Measurements from ENCODE around the gene CAPN13. TPM values are rescaled to one million over a fixed set of nuclear protein-coding genes. Genes with fewer than 3 reads are reported as not detected.
A peak's percentile ranks its signal among the peaks of the same experiment; 100 is the strongest.

The CAPN13 gene
- total and polyA plus RNA-seq, 7 donors = 0.06 to 0.14 TPM; not detected in 5

DNA sequence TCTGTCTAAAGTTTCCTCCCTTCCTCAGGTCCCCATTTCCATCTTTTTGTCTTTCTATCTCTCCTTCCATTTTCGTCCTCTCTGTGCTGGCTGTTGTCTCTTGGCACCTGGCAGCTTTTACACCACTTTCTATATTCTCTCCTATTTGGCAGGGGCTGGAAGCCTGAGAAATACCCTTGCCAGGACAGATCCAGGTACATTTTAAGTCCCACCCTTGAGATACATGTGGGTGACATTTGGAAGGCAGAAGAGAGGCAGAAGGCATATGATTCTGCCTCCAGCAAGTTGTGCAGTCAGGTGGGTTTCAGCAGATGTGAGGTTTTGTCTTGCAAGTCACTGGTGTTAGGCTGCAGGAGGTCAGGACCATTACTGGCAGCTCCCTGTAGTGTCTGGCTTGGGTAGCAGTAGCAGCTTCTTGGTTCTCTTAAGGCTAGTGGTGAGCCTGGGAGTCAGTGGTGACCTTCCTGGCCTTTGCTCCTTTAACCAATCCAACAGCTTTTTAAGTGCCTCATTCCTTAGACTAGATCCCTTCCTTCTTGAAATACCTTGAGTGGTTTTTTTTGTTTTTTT, 90.1 kb downstream of the CAPN13 start:
- TF ChIP-seq, protein P1, sequence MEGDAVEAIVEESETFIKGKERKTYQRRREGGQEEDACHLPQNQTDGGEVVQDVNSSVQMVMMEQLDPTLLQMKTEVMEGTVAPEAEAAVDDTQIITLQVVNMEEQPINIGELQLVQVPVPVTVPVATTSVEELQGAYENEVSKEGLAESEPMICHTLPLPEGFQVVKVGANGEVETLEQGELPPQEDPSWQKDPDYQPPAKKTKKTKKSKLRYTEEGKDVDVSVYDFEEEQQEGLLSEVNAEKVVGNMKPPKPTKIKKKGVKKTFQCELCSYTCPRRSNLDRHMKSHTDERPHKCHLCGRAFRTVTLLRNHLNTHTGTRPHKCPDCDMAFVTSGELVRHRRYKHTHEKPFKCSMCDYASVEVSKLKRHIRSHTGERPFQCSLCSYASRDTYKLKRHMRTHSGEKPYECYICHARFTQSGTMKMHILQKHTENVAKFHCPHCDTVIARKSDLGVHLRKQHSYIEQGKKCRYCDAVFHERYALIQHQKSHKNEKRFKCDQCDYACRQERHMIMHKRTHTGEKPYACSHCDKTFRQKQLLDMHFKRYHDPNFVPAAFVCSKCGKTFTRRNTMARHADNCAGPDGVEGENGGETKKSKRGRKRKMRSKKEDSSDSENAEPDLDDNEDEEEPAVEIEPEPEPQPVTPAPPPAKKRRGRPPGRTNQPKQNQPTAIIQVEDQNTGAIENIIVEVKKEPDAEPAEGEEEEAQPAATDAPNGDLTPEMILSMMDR (IDR thresholded peaks at IDR 0.05) = no peak
- DNase-seq (no peak), ATAC-seq (no peak)
- H3K27ac ChIP-seq = no peak overlapping the region
- H3K4me1 ChIP-seq = no peaks in the 10 kb centered on the region
- H3K4me3 ChIP-seq = no peak overlapping the region
- intact Hi-C loops (cut with DNase I) = loop anchor here (5.0 to 10.0 kb wide), 4 partner anchors 148 to 805 kb away; no protein-coding TSS in a partner anchor
- no peaks in the 10 kb centered on the region for H3K36me3 ChIP-seq (ENCODE audit: insufficient read depth in 1 of 2, low read depth in 1 of 2)
- H3K9me3 ChIP-seq = no peaks in the 10 kb centered on the region
- no peaks in the 10 kb centered on the region for H3K27me3 ChIP-seq (ENCODE audit: insufficient read depth in 3 of 3, low read length in 2 of 3)
- WGBS, 3 donors = 64 to 79% (median 77%) methylated on average over 1 of the region's 1 CpG

DNA sequence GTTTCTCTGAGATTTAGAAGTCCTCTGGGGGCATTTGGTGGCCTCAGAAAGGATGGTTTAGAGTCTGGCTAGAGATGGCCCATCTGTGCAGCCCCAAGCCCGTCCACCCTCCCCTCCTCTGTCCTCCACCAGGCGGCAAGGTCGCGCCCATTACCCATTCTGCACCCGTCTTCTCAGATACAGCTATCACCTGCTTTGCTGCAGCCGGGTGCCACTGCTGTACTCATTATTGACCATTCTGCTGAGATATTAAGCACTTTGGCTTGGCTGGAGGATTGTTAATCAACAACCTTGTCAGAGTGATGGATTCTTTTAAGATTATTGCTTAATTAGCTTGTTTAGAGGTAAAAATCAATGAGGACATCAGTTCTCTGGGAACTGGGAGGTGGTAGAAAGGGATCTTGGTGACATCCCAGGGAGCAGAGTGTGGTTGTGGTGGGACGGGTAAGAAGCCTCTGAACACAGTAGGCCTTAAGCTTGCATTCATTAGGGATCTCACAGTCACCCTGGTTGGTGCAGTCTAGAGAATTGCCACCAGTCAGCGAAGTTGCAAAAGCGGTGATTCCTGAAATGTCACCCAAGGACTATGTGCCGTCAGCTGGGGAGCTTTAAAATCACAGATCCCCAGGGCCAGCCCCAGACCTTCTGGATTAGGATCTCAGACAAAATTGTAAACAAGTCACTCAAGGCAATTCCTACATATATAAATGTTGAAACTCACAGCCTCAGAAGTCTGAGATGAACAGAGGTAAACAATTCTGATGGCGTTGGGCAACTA, 90.9 kb downstream of the CAPN13 start:
- no peak overlapping the region for H3K27ac ChIP-seq
- no peak overlapping the region for H3K4me3 ChIP-seq
- H3K27me3 ChIP-seq (ENCODE audit: insufficient read depth in 3 of 3, low read length in 2 of 3) = no peaks in the 10 kb centered on the region
- ATAC-seq = no peak
- WGBS, 3 donors = 68 to 72% (median 70%) methylated on average over 11 of the region's 11 CpGs
- H3K9me3 ChIP-seq = no peaks in the 10 kb centered on the region
- no peak for DNase-seq
- no peaks in the 10 kb centered on the region for H3K4me1 ChIP-seq
- TF ChIP-seq, protein P1 (IDR thresholded peaks at IDR 0.05) = no peak
- intact Hi-C loops (cut with DNase I) = loop anchor here (5.0 to 10.0 kb wide), 4 partner anchors 148 to 806 kb away; no protein-coding TSS in a partner anchor
- H3K36me3 ChIP-seq (ENCODE audit: insufficient read depth in 1 of 2, low read depth in 1 of 2) = no peaks in the 10 kb centered on the region

DNA sequence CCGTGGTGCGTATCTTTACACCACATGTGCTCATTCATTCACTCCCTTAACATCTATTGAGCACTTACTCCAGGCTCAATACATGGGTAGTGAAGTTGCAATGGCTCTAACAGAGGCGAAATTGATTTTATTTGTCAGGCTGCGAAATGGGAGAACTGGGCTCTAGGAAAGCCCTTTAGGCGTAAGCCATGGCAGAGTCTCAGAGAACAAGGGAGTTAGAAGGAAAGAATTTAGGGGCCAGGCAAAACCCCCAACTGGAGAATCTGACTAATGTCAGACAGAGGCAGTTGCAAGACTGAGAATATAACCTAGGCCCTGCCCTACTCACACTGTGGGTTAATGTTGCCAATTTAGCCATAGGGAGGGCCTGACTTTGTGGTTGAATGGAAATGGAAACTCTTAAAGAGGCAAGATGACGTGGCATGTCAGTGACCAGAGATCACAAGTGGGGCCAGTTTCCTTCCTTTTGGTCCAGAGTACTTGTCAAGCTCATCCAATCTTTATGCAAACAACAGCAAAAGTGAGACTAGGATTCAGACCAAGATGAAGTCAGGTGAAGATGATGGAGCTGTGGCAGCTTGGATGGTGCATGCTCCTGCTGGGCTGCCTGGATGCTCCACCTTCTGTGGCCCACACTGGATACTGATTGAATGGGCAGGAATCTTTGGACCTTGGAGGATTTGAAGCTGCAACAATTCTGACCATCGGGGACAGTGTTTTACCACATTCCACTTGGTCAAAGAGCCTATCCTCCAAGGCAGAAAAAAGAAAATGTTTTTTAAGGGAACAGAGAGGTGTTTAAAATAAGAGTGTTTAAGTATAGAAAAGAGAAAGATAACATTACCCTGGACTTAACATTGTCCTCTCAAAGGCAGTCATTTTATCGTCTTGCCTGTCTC, 92.2 kb downstream of the CAPN13 start:
- Histone ChIP-seq H3K9me3 (no peaks in the 10 kb centered on the region), H3K36me3 (ENCODE audit: insufficient read depth in 1 of 2, low read depth in 1 of 2) (no peaks in the 10 kb centered on the region), H3K4me3 (no peak overlapping the region), H3K4me1 (no peaks in the 10 kb centered on the region), H3K27me3 (ENCODE audit: insufficient read depth in 3 of 3, low read length in 2 of 3) (no peaks in the 10 kb centered on the region), H3K27ac (no peak overlapping the region)
- 79 to 85% (median 81%) methylated on average over 8 of the region's 8 CpGs for WGBS, 3 donors
- TF ChIP-seq, protein P1 (IDR thresholded peaks at IDR 0.05) = no peak
- intact Hi-C loops (cut with DNase I) = loop anchor here (1.0 to 10.0 kb wide), 8 partner anchors 147 to 812 kb away; no protein-coding TSS in a partner anchor
- DNase-seq = no peak
- ATAC-seq = no peak

DNA sequence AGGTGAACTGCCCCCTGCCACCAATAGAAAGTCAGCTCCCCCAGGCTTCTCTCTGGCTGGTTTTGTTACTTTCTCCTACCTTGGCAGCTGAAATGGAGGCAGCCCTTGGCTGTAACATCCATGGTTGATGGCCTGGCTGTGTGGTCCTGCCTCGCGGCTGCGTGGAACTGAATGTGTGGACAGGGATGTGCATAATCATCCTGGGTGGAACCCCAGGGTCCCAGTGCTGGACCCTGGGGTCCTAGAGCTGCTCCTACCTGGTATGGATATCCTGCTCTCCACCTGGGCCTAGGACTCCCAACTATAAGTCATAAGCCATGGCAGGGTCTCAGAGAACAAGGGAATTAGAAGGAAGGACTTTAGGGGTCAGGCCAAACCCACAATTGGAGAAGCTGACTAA, 93.5 kb downstream of the CAPN13 start:
- TF ChIP-seq, protein P1 (IDR thresholded peaks at IDR 0.05) = no peak
- DNase-seq (no peak), ATAC-seq (peak in 1 of 4 donors; percentile 5)
- intact Hi-C loops (cut with DNase I) = loop anchor here (1.0 to 10.0 kb wide), 7 partner anchors 149 to 814 kb away; no protein-coding TSS in a partner anchor
- H3K36me3 ChIP-seq (ENCODE audit: insufficient read depth in 1 of 2, low read depth in 1 of 2) = no peaks in the 10 kb centered on the region
- no peaks in the 10 kb centered on the region for H3K4me1 ChIP-seq
- H3K9me3 ChIP-seq = no peaks in the 10 kb centered on the region
- H3K27me3 ChIP-seq (ENCODE audit: insufficient read depth in 3 of 3, low read length in 2 of 3) = no peaks in the 10 kb centered on the region
- no peak overlapping the region for H3K27ac ChIP-seq
- no peak overlapping the region for H3K4me3 ChIP-seq
- 95 to 100% (median 98%) methylated on average over 3 of the region's 3 CpGs for WGBS, 3 donors
